IPS-NIHi11 (cell line): ENCODE data around the gene STK32C.
"Not testable (repeated sequence)": the region's sequence is repeated elsewhere in the genome, so short reads cannot be mapped to it uniquely, and the experiment has no call there.

Experiments
- DNase-seq: peaks from one replicate; pipeline ENCODE4 v3.0.0; 2012; ENCODE audit warnings: mixed read lengths, low spot score

The STK32C gene

GRCh38 chr10:132301371-132302330 lies 6.1 kb downstream of the STK32C start:
- DNase-seq, result no peak

DNA sequence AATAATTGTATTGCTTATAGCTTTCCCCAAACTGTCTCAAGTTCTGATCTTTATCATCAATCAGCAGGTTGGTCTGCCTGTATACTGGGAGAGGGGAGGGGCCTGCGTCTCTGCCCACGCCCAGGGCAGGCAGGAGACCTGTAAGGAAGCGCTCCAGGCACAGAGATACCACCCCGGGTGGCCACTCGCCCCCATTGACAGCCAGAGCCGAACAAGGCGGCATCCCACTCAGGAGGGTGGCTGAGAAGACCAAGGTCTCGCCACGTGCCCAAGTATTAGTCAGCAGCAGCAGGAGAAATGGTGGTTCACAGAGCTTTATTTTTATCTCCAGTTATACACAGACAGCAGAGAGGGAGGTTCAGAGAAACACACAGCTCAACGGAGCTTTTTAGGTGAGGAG lies 7.2 kb downstream of the STK32C start:
- no peak for DNase-seq

- DNase-seq, result no peak
Measured at GRCh38 chr10:132299371-132300336, 8.1 kb downstream of the STK32C start.

GRCh38 chr10:132298038-132298881 lies 9.5 kb downstream of the STK32C start:
- DNase-seq, result no peak

GRCh38 chr10:132297526-132297925 lies 10.2 kb downstream of the STK32C start:
- peak; percentile 76 for DNase-seq

DNA sequence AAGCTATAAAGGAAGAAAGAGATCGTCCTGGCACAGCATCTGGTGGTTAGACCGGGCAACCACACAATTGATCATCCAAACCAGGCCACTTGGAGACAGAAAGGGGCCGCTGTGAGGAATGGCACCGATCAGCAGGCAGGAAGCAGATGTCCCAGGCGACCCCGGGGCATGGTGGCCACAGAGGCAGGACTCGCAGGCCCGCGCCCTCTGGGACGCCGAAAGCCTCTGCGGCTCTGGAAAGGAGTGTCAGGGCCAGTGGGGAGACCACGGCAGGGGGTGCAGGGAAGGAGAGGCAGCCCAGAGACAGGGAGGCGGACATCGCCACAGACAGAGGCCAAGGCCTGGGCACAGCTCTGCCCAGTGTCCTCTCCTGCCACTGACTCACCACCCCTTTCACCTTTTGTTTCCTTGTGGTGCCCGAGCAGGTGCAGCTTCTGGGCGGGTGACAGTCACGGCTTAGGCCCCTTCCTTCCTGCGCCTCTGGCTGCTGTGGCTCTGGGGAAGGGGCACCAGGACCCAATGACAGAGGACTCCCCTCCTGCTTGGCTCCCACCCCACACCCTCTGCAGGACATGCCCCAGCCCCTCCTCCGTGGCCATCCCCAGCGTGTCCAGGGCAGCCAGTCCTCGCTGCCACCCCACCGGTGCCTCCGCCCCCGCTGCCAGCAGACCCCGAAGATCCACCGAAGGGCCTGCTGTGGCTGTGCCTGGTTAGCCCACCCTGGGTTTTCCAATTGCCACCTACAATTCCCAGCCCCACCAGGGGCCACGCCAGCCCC lies 10.9 kb downstream of the STK32C start:
- DNase-seq, result no peak

GRCh38 chr10:132295481-132295880 lies 12.3 kb downstream of the STK32C start:
- not testable (repeated sequence) for DNase-seq

- peak; percentile 91 for DNase-seq
Measured at GRCh38 chr10:132294561-132295318, 13.0 kb downstream of the STK32C start.

DNA sequence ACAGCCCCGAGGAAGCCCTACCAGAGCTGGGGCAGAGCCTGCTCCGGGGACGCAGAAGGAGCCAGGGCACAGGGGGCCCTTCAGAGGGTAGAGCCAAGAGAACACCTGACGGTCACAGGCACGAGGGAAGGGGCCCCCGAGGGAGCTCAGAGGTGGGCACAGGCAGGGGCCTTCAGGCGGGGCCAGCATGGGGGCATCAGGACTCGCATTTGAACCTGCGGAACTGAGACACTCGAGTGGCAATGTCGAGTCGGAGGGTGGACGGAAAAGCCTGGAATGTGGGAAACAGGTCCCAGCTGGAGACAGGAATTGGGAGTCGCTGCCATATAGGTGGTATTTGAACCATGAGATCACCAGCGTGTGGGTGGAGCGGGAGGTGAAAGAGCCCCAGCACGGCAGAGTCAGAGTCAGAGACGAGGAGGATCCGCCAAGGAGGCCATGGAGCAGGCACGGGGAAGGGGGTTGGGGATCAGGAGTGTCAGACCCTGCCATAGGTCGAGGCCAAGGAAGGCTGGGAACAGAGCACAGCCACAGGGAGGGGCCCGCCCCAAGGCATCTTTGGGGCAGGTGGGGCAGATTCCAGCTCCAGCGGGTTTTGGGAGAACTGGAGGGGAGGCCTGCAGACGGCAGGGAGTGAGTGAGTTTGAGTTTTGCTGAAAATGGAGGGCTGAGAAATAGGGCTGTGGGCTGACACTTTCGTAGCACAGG lies 13.8 kb downstream of the STK32C start:
- no peak for DNase-seq

GRCh38 chr10:132293201-132293812 lies 14.4 kb downstream of the STK32C start:
- DNase-seq, result peak; percentile 52

GRCh38 chr10:132292287-132293200 lies 15.2 kb downstream of the STK32C start:
- DNase-seq, result no peak

- no peak for DNase-seq
Measured at GRCh38 chr10:132291826-132292225, 15.9 kb downstream of the STK32C start.

DNA sequence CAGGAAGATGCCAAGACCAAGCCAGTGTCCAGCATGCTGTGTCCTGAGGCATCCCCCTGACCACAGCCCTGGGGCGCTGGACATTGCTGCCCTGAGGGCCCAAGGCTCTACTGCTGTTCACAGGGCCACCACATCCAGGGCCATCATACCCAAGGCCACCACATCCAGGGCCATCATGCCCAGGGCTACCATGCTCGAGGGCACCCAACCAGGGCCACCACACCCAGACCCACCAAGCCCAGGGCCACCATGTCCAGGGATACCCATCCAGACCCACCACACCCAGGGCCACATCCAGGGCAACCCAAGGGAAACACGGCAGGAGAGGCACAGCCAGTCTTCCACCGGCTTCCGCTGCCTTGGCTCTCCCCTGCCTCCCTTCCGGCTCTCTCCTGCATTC lies 17.1 kb downstream of the STK32C start:
- no peak for DNase-seq

- no peak for DNase-seq
Measured at GRCh38 chr10:132289439-132289838, 18.3 kb downstream of the STK32C start.

DNA sequence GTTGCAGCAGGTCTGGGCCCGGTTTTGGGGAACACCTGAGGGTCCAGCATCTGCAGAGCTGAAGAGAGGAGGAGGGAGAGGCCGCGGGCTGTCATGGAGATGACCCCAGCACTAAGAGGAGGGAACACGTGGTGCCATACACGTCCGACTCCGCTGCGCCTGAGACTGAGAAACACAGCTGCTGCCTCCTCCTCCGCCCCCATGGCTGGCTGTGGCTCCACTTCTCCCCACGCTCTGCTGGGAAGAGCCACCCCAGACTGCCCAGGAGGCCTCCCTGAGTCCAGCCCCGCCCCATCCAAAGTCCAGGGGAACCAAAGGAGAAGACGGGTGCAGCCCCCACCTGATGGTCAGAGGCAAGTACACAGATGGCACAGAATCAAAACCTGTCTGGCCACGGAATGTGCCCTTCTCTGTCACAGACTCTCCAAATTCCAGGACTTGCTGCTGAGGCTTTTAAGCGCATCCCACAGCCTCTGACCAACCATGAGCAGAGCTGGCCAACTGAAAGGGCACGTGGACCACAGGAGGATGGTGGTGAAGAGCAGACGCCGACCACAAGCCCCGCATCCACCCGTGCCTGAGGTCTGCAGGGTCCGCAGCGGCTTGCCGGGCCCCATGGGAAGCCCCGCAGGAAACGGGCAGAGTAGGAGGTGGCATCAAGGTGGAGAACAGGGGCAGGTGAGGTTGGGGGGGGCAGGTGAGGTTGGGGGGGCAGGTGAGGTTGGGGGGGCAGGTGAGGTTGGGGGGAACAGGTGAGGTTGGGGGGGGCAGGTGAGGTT lies 24.0 kb downstream of the STK32C start:
- no peak for DNase-seq

DNA sequence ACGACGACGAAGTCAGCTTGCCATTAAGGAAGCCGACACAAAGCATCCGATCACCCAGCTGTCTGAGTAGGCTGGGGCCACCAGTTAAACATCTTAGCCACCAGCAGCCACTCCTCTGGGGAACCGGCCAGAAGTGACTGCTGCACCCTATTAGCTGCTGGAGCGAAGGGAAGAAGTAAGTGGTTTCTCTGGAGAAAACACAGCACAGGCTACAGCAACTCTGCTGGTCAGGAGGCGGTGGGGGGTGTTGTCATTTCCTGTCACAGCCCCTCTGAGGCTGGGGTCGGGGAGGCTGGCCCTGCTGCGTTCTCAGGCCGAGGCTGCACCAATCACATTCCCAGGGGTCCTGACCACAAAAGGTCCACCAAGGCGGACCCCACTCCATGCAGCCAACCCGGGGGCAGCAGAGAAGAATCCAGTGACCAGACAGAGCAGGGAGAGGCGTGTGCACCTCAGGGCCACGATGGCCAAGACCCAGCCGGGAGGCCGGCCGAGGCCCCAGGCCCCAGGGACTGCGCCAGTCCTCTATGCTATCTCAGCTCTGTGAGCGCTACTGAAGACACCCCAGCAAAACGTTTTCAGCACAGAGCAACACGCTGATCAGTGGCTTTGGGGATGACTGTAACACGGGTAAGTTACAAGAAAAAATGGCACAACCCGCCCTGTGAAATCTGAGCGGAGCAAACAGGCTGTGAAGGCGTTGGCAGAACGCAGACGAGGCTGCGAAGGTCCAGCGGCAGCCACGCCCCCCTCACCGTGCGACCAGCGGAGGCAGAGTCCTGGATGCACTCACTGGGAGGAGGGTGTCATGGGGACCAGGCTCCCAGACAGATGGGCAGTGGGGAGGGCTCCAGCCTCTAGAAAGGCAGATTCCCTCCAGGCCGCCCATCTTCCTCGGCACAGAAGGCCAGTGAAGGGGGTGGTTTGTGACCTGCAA lies 24.8 kb downstream of the STK32C start:
- DNase-seq, result no peak
